C4-2B (cell line): Measurements from ENCODE around the gene RGPD8.

ENCODE experiments used
- H3K27ac ChIP-seq: fragments of 450-650 bp; 2 replicates; pipeline ENCODE4 v1.5.1; 2017
- ZFX ChIP-seq: fragments of 450-650 bp; IDR thresholded peaks from 2 replicates; pipeline ENCODE4 v1.6.1; 2017
- TF ChIP-seq, protein P1 (sequence below): fragments of 450-650 bp; conservative IDR thresholded peaks from 2 replicates; pipeline ENCODE4 v1.5.1; 2017; ENCODE audit warnings: mild to moderate bottlenecking

Gene RGPD8

DNA sequence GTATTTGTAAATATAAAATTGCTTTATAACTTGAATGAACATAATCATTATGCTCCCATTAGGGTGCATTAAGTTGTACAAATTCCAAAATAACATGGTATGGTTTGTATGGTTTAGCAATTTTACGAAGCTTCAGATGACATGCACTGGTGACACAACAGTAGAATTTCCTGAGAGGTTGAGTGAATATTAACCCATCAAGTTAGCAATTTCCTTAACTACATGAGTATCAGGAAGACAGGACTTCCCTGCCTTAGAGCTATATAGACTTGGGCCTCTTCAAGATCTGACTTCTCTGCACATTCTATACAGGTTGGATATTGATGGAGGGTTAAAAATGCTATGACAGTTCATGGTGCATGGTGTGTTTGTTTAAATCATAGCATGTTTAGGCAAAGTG lies 97.8 kb downstream of the RGPD8 start:
- H3K27ac ChIP-seq: no peak overlapping the region
- no peak for TF ChIP-seq ZFX
- TF ChIP-seq, protein P1, sequence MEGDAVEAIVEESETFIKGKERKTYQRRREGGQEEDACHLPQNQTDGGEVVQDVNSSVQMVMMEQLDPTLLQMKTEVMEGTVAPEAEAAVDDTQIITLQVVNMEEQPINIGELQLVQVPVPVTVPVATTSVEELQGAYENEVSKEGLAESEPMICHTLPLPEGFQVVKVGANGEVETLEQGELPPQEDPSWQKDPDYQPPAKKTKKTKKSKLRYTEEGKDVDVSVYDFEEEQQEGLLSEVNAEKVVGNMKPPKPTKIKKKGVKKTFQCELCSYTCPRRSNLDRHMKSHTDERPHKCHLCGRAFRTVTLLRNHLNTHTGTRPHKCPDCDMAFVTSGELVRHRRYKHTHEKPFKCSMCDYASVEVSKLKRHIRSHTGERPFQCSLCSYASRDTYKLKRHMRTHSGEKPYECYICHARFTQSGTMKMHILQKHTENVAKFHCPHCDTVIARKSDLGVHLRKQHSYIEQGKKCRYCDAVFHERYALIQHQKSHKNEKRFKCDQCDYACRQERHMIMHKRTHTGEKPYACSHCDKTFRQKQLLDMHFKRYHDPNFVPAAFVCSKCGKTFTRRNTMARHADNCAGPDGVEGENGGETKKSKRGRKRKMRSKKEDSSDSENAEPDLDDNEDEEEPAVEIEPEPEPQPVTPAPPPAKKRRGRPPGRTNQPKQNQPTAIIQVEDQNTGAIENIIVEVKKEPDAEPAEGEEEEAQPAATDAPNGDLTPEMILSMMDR: no peak

DNA sequence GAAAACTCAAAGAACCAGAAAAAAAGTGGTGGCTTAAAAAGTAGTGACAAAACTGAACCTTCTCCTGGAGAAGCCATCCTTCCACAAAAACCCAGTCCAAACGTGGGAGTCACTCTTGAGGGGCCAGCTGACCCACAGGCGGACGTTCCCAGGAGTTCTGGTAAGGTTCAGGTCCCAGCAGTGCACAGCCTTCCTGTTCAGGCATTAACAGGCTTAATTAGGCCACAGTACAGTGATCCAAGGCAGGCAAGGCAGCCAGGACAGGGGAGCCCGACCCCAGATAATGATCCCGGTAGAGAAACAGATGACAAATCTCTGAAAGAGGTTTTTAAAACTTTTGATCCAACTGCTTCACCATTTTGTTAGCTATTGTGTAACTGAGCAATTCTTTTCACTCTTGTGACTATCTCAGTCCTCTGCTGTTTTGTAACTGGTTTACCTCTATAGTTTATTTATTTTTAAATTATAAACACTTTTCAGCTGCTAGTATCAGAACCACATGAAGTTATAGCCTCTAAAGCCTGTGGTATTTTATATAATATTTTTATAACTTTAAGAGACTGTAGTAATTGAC lies 101.2 kb downstream of the RGPD8 start:
- TF ChIP-seq ZFX: no peak
- TF ChIP-seq, protein P1: no peak
- H3K27ac ChIP-seq: no peak overlapping the region

GRCh38 chr2:112322919-112323318 lies 110.5 kb downstream of the RGPD8 start:
- TF ChIP-seq, protein P1: no peak
- no peak for TF ChIP-seq ZFX

DNA sequence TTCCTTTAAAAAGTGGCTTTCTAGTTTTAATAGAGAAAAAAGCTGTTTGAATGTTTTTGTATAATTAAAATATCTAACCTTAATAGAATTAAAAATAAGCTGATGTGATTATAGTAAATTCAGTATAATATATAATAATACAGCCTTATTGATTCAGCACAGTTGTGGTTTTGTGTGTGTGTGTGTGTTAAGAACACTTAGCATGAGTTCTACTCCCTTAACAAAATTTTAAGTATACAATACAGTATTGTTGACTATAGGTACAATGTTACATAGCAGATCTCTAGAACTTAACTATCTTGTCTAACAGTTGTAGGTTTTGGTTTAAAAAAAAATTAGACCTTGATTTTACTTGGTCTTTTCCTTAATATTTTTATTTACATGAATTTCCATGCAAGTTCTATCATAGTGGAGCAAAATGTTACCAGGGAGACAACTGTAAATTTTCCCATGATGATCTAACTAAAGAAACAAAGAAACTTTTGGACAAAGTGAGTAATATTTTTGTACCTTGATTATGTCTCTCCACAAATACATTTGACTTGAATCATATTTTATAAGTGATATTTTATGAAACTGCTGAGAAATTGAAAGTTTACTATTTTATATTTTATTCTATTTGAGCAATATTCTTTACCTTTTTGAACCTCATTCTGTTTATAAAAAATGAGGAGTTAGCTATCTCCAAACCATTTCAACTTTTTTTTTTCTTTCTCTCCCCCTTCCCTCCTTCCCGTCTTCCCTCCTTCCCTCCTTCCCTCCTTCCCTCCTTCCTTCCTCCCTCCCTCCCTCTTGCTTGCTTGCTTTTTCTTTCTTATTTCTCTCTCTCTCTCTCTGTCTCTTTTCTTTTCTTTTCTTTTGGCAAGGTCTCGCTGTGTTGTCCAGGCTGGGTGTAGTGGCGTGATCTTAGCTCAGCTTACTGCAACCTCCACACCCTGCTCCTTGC lies 111.8 kb downstream of the RGPD8 start:
- no peak for TF ChIP-seq ZFX
- TF ChIP-seq, protein P1: no peak
- H3K27ac ChIP-seq: no peak overlapping the region

More at GRCh38 chr2:112322919-112323318, 110.5 kb downstream of the RGPD8 start:
- no peak overlapping the region for H3K27ac ChIP-seq
